Effector memory CD4-positive, alpha-beta T cell (primary cell): ENCODE measurements around the gene UPP2.

Source experiments
- DNase-seq, 3 donors: peaks; one replicate each; pipeline ENCODE4 v3.0.0-alpha.2; 2020
- H3K27ac ChIP-seq: 2 replicates; pipeline ENCODE4 v1.7.0; 2013; ENCODE audit warnings: mild to moderate bottlenecking, low read length, moderate library complexity; ENCODE audit not compliant: insufficient read depth, poor library complexity, severe bottlenecking
- H3K27me3 ChIP-seq: replicated peaks from 2 replicates; pipeline ENCODE4 v1.7.0; 2013; ENCODE audit warnings: mild to moderate bottlenecking, low read length; ENCODE audit not compliant: insufficient read depth, control insufficient read depth, poor library complexity, severe bottlenecking
- H3K36me3 ChIP-seq: 2 replicates; pipeline ENCODE4 v1.7.0; 2013; ENCODE audit warnings: mild to moderate bottlenecking, low read length, moderate library complexity; ENCODE audit not compliant: control insufficient read depth, insufficient read depth
- H3K4me1 ChIP-seq: 2 replicates; pipeline ENCODE4 v1.7.0; 2013; ENCODE audit warnings: low read length, mild to moderate bottlenecking; ENCODE audit not compliant: control insufficient read depth, insufficient read depth, poor library complexity, severe bottlenecking
- H3K4me3 ChIP-seq: 2 replicates; pipeline ENCODE4 v1.7.0; 2013; ENCODE audit warnings: low read length, low read depth, mild to moderate bottlenecking; ENCODE audit not compliant: insufficient read depth, poor library complexity, severe bottlenecking
- H3K9me3 ChIP-seq: 2 replicates; pipeline ENCODE4 v1.7.0; 2013; ENCODE audit warnings: mild to moderate bottlenecking, low read length, moderate library complexity; ENCODE audit not compliant: control insufficient read depth
- total RNA-seq, 3 donors: gene quantifications; one replicate each; lab custom pipeline; 2026; lab: John Stamatoyannopoulos, UW

Gene UPP2
- 0 to 0.09 (median 0) reads per million in 3 donors for total RNA-seq

- Histone ChIP-seq H3K27me3 (no peaks in the 10 kb centered on the region), H3K36me3 (no peaks in the 10 kb centered on the region), H3K4me3 (no peak within 1 kb of the TSS), H3K27ac (no peak within 1 kb of the TSS), H3K9me3 (no peaks in the 10 kb centered on the region), H3K4me1 (no peaks in the 10 kb centered on the region)
- DNase-seq: no peak
Observed at GRCh38 chr2:158101384-158101926, at the start of gene UPP2. TSS of gene UPP2 (plus strand) at chr2:158101876. CDS start at chr2:158102064, 188 bp downstream.

- Histone ChIP-seq H3K9me3 (no peaks in the 10 kb centered on the region), H3K27ac (no peak overlapping the region)
- DNase-seq: no peak
Observed at GRCh38 chr2:158052761-158053160, 48.9 kb upstream of the UPP2 start.

DNA sequence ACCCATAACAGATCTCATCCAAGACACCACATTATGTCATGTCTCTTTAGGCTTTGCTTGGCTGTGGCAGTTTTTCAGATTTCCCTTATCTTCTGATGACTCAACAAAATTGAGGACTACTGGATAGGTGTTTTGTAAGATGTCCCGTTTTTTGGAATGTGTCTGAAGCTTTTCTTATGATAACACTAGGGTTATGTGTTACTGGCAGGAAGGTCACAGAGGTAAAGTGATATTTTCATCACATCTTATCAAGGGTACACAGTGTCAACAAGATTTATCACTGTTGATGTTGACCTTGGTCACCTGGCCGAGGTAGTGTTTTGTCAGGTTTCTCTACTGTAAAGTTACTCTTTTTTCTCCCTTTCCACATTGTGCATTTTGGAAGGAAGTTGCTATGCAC lies 44.8 kb upstream of the UPP2 start:
- H3K4me3 ChIP-seq: no peak overlapping the region
- no peak for DNase-seq

More at GRCh38 chr2:158052761-158053160, 48.9 kb upstream of the UPP2 start:
- Histone ChIP-seq H3K36me3 (no peaks in the 10 kb centered on the region), H3K4me1 (no peaks in the 10 kb centered on the region), H3K4me3 (no peak overlapping the region), H3K27me3 (no peaks in the 10 kb centered on the region)

GRCh38 chr2:158060160-158060834 lies 41.4 kb upstream of the UPP2 start:
- Histone ChIP-seq H3K27me3 (no peaks in the 10 kb centered on the region), H3K4me1 (no peaks in the 10 kb centered on the region), H3K27ac (no peak overlapping the region), H3K36me3 (no peaks in the 10 kb centered on the region), H3K4me3 (no peak overlapping the region), H3K9me3 (no peaks in the 10 kb centered on the region)
- no peak for DNase-seq

More for the DNA sequence above, 44.8 kb upstream of the UPP2 start:
- Histone ChIP-seq H3K27me3 (no peaks in the 10 kb centered on the region), H3K9me3 (no peaks in the 10 kb centered on the region), H3K4me1 (no peaks in the 10 kb centered on the region), H3K27ac (no peak overlapping the region), H3K36me3 (no peaks in the 10 kb centered on the region)

- Histone ChIP-seq H3K36me3 (no peaks in the 10 kb centered on the region), H3K27ac (no peak overlapping the region), H3K4me1 (no peaks in the 10 kb centered on the region), H3K4me3 (no peak overlapping the region), H3K9me3 (no peaks in the 10 kb centered on the region), H3K27me3 (no peaks in the 10 kb centered on the region)
- DNase-seq: no peak
Observed at GRCh38 chr2:158060835-158061435, 40.7 kb upstream of the UPP2 start.

DNA sequence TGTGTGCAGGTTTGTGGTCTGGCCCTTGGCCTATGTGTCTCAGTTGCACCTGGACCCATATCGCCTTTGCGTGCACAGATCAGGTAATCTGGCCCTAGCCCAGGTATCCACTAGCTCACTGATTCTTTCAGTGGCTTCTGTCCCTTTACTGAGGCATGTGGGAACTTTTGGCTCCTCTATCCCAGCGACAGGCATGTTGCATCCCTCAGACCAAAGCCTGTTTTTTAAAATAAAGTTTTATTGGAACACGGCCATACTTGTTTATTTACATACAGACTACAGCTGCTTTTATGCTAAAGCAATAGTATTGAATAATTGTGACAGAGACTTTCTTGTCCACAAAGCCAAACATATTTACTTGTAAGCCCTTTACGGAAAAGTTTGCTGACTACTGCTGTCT lies 39.9 kb upstream of the UPP2 start:
- H3K4me3 ChIP-seq: no peak overlapping the region
- no peaks in the 10 kb centered on the region for H3K27me3 ChIP-seq
- no peaks in the 10 kb centered on the region for H3K4me1 ChIP-seq
- H3K36me3 ChIP-seq: no peaks in the 10 kb centered on the region
- H3K9me3 ChIP-seq: no peaks in the 10 kb centered on the region
- H3K27ac ChIP-seq: no peak overlapping the region
- no peak for DNase-seq

- no peaks in the 10 kb centered on the region for H3K4me1 ChIP-seq
- H3K9me3 ChIP-seq: no peaks in the 10 kb centered on the region
- no peaks in the 10 kb centered on the region for H3K36me3 ChIP-seq
- no peak overlapping the region for H3K4me3 ChIP-seq
- peaks cover 4% of the 10 kb centered on the region for H3K27me3 ChIP-seq
- DNase-seq: no peak
- H3K27ac ChIP-seq: no peak overlapping the region
Observed at GRCh38 chr2:158066046-158066713, 35.5 kb upstream of the UPP2 start.

- H3K4me3 ChIP-seq: no peak overlapping the region
- DNase-seq: no peak
- no peaks in the 10 kb centered on the region for H3K36me3 ChIP-seq
- H3K9me3 ChIP-seq: no peaks in the 10 kb centered on the region
- no peaks in the 10 kb centered on the region for H3K4me1 ChIP-seq
- H3K27me3 ChIP-seq: peaks cover 5% of the 10 kb centered on the region
- H3K27ac ChIP-seq: no peak overlapping the region
Observed at GRCh38 chr2:158071018-158071417, 30.7 kb upstream of the UPP2 start.

- Histone ChIP-seq H3K27ac (no peak overlapping the region), H3K36me3 (no peaks in the 10 kb centered on the region), H3K4me1 (no peaks in the 10 kb centered on the region), H3K27me3 (peaks cover 5% of the 10 kb centered on the region), H3K4me3 (no peak overlapping the region), H3K9me3 (no peaks in the 10 kb centered on the region)
- no peak for DNase-seq
Observed at GRCh38 chr2:158072361-158072760, 29.3 kb upstream of the UPP2 start.

GRCh38 chr2:158079672-158080071 lies 22.0 kb upstream of the UPP2 start:
- no peaks in the 10 kb centered on the region for H3K36me3 ChIP-seq
- DNase-seq: no peak
- no peaks in the 10 kb centered on the region for H3K4me1 ChIP-seq
- no peaks in the 10 kb centered on the region for H3K27me3 ChIP-seq
- no peaks in the 10 kb centered on the region for H3K9me3 ChIP-seq
- H3K4me3 ChIP-seq: no peak overlapping the region
- H3K27ac ChIP-seq: no peak overlapping the region
